ENCODE measurements around the gene KCNN3.

KCNN3 gene

DNA sequence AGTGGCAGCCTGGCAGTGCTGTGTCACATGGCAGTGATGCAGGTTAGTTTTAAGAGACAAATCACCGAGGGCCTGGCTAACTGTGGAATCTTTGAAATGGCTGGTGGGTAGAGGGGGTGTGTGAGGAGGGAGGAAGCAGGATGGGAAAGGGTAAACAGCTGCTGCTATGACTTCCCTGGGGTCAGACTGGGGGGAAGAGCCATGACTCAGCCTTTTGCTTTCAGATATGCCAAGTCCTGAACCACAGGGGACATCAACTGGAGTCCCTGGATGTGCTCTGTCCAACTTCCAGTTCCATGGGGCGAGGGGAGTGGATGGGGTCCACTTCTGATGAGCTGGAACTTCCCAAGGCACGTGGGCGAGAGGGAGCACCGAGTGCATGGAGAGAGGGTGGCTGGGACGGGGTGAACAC lies 141.0 kb downstream of the KCNN3 start:
- H3K4me3 ChIP-seq (ENCODE audit: low read depth, low read length), result no peak overlapping the region
- DNase-seq (ENCODE audit: low read depth), result peak; percentile 43
- TF ChIP-seq, protein P1, sequence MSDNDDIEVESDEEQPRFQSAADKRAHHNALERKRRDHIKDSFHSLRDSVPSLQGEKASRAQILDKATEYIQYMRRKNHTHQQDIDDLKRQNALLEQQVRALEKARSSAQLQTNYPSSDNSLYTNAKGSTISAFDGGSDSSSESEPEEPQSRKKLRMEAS (IDR thresholded peaks at IDR 0.05; ENCODE audit: low read depth, low read length), result no peak
- TF ChIP-seq, protein P2, sequence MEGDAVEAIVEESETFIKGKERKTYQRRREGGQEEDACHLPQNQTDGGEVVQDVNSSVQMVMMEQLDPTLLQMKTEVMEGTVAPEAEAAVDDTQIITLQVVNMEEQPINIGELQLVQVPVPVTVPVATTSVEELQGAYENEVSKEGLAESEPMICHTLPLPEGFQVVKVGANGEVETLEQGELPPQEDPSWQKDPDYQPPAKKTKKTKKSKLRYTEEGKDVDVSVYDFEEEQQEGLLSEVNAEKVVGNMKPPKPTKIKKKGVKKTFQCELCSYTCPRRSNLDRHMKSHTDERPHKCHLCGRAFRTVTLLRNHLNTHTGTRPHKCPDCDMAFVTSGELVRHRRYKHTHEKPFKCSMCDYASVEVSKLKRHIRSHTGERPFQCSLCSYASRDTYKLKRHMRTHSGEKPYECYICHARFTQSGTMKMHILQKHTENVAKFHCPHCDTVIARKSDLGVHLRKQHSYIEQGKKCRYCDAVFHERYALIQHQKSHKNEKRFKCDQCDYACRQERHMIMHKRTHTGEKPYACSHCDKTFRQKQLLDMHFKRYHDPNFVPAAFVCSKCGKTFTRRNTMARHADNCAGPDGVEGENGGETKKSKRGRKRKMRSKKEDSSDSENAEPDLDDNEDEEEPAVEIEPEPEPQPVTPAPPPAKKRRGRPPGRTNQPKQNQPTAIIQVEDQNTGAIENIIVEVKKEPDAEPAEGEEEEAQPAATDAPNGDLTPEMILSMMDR (IDR thresholded peaks at IDR 0.05; ENCODE audit: low read depth, low read length), result no peak
- TF ChIP-seq POLR2A (IDR thresholded peaks at IDR 0.05; ENCODE audit: extremely low read depth, insufficient read length) (no peak), MYC (IDR thresholded peaks at IDR 0.05; ENCODE audit: low read depth, low read length) (no peak)

DNA sequence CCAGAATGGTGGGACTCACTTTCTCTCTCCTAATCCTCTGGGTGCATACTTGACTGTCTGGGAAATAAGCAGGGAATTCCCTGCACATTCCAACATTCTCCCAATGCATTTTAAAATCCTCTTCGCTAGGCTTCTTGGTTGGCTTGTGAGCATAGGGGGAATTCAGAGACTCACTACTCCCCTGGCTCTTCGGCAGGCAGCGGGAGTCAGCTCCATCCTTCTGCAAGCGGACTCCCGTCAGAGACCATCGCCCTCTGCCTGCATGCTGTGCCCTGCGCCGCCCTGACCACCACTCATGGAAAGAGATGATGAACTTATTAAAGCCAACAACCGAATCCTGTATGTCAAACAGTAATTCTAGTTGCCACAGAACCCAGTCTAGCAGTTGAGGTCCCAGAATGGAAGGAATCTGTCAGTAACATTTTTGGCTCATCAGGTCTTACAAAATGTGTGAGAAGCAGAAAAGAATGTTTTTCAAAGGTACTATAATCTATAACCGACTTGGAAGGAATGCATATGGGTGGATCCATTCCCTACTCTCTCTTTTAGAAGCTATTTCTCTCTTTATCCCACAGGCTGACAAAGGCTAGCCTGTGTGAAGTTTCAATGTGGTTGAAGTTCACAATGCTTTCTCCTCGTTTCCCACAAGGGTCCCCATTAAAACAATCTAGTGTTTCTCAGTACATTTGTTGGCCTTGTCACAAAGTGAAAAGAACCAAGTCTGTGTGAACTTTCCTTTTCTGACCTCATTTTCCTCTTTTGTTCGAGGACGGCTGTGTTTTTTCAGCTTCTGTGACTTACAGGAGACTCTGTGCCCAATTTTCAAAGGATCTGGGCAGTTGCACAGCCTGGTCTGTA lies 143.0 kb downstream of the KCNN3 start:
- no peak overlapping the region for H3K4me3 ChIP-seq (ENCODE audit: low read depth, low read length)
- TF ChIP-seq, protein P1 (IDR thresholded peaks at IDR 0.05; ENCODE audit: low read depth, low read length), result no peak
- TF ChIP-seq POLR2A (IDR thresholded peaks at IDR 0.05; ENCODE audit: extremely low read depth, insufficient read length) (no peak), MYC (IDR thresholded peaks at IDR 0.05; ENCODE audit: low read depth, low read length) (no peak)
- TF ChIP-seq, protein P2 (IDR thresholded peaks at IDR 0.05; ENCODE audit: low read depth, low read length), result no peak
- no peak for DNase-seq (ENCODE audit: low read depth)

DNA sequence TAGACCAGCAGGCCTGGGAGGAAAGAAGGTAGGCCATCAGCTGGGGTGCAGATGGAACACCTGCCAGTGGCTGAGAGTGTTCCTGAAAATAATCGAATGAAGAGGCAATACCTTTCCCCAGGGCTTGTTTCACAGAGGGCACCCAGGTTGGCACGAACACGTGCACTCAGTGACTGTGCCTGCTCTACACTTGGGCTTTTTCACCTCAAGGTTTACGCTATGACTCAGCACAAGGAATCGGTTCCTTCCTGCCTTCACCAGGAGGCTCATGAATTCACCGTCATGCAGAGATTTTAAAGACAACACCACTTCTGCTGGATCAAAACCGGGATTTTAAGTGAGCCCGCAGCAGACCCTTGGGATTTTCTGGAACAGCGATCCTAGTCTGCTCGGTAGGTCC lies 143.6 kb downstream of the KCNN3 start:
- H3K4me3 ChIP-seq (ENCODE audit: low read depth, low read length), result no peak overlapping the region
- TF ChIP-seq MYC (IDR thresholded peaks at IDR 0.05; ENCODE audit: low read depth, low read length) (no peak), POLR2A (IDR thresholded peaks at IDR 0.05; ENCODE audit: extremely low read depth, insufficient read length) (no peak)
- TF ChIP-seq, protein P2 (IDR thresholded peaks at IDR 0.05; ENCODE audit: low read depth, low read length), result no peak
- TF ChIP-seq, protein P1 (IDR thresholded peaks at IDR 0.05; ENCODE audit: low read depth, low read length), result no peak
- DNase-seq (ENCODE audit: low read depth), result no peak

DNA sequence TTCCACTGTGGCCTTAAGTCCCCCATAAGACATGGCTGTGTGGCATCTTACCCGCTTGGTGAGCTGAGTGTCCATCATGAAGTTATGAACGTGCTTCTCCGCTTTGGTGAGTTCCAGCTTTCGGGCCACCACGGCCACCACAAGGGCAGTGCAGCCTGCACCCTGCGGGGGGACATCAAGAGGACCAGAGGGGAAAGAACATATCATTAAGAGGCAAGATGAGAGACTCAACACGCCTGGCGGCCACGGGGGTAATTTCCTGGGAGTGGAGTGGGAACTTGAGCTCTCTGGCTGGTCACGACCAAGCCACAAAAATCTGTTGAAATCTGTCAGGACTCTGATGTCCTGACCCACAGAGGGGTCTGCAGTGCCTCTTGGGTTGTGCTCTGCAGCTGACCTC lies 144.2 kb downstream of the KCNN3 start:
- TF ChIP-seq POLR2A (IDR thresholded peaks at IDR 0.05; ENCODE audit: extremely low read depth, insufficient read length) (no peak), MYC (IDR thresholded peaks at IDR 0.05; ENCODE audit: low read depth, low read length) (no peak)
- TF ChIP-seq, protein P1 (IDR thresholded peaks at IDR 0.05; ENCODE audit: low read depth, low read length), result no peak
- TF ChIP-seq, protein P2 (IDR thresholded peaks at IDR 0.05; ENCODE audit: low read depth, low read length), result no peak
- no peak overlapping the region for H3K4me3 ChIP-seq (ENCODE audit: low read depth, low read length)
- DNase-seq (ENCODE audit: low read depth), result no peak

DNA sequence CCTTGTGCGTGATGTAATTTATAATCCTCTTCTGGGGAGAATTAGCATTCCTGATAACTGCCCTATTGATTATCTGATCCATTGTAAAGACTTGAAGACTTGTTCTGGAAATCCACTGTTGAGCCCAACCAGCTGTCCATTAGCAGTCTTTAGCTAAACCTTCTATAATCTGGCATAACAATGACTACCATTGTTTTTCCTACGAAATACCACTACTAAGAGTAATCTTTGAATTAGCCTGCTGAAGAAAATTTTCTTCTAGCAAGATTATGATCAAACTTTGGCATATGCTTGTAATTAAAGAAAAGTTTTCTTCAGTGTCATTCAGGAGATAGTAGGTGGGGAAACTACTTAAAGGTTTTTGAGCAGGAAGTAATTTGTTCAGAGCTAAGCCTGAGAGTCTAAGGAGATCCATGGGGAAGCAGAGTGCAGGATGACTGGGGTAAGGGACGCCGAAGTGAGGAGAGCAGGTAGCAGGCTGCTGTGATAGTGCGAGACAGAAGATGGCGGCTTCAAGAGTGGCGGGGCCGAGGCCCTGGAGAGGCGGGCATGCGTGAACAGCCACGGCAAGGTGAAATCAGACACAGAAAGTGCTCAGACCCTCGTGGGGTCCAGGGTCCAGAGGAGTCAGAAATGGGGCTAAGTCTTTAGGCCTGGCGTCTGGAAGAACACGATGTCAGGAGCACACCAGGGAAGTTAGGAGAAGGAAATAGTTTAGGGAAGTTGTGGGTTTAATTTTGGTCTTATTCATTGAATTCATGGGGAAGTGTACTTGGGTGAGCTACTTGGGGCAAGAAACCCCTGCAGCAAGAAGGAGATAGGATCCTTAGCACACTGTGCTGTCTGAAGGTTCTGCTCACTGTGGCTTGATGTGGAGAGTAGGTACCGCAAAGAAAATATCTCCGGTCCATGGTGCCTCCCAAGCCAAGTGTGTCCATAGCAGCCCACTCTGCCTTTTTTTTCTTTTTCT lies 149.5 kb downstream of the KCNN3 start:
- H3K4me3 ChIP-seq (ENCODE audit: low read depth, low read length), result no peak overlapping the region
- TF ChIP-seq POLR2A (IDR thresholded peaks at IDR 0.05; ENCODE audit: extremely low read depth, insufficient read length), result no peak
- TF ChIP-seq, protein P1 (IDR thresholded peaks at IDR 0.05; ENCODE audit: low read depth, low read length), result no peak
- TF ChIP-seq, protein P2 (IDR thresholded peaks at IDR 0.05; ENCODE audit: low read depth, low read length), result no peak
- DNase-seq (ENCODE audit: low read depth), result peak; percentile 71
